Stimulated activated CD8-positive, alpha-beta memory T cell treated with anti-CD3 and anti-CD28 coated beads, Interleukin-4, amount 100 ng/mL, for 48 hours (primary cell): ENCODE results near the gene MAPRE2.
"Not testable (repeated sequence)": the region's sequence is repeated elsewhere in the genome, so short reads cannot be mapped to it uniquely, and the experiment has no call there.

ENCODE experiments used
- DNase-seq: peaks from one replicate; pipeline ENCODE4 v3.0.0-alpha.2; 2020

MAPRE2 gene

GRCh38 chr18:35095983-35096676 is 54.9 kb downstream of the MAPRE2 start:
- DNase-seq: no peak

GRCh38 chr18:35096677-35097011 is 55.4 kb downstream of the MAPRE2 start:
- DNase-seq: no peak

GRCh38 chr18:35097195-35097594 is 56.0 kb downstream of the MAPRE2 start:
- DNase-seq: no peak

- no peak for DNase-seq
These were observed 56.5 kb downstream of the MAPRE2 start for GRCh38 chr18:35097763-35098162.

- DNase-seq: no peak
These were observed 58.7 kb downstream of the MAPRE2 start for GRCh38 chr18:35099911-35100310.

GRCh38 chr18:35104391-35105051 is 63.3 kb downstream of the MAPRE2 start:
- no peak for DNase-seq

GRCh38 chr18:35106013-35106844 is 65.0 kb downstream of the MAPRE2 start:
- no peak for DNase-seq

- DNase-seq: no peak
These were observed 65.6 kb downstream of the MAPRE2 start for GRCh38 chr18:35106845-35107148.

- no peak for DNase-seq
These were observed 66.0 kb downstream of the MAPRE2 start for GRCh38 chr18:35107216-35107615.

GRCh38 chr18:35108088-35108487 is 66.9 kb downstream of the MAPRE2 start:
- DNase-seq: not testable (repeated sequence)

- no peak for DNase-seq
These were observed 68.8 kb downstream of the MAPRE2 start for GRCh38 chr18:35110059-35110458.

- DNase-seq: no peak
These were observed 69.6 kb downstream of the MAPRE2 start for GRCh38 chr18:35110554-35111485.

GRCh38 chr18:35112696-35113095 is 71.5 kb downstream of the MAPRE2 start:
- no peak for DNase-seq

- no peak for DNase-seq
These were observed 73.1 kb downstream of the MAPRE2 start for GRCh38 chr18:35114305-35114704.

GRCh38 chr18:35116784-35117318 is 75.6 kb downstream of the MAPRE2 start:
- DNase-seq: no peak

GRCh38 chr18:35117372-35117771 is 76.2 kb downstream of the MAPRE2 start:
- no peak for DNase-seq

GRCh38 chr18:35117951-35118411 is 76.8 kb downstream of the MAPRE2 start:
- DNase-seq: no peak

- DNase-seq: no peak
These were observed 77.4 kb downstream of the MAPRE2 start for GRCh38 chr18:35118641-35119040.

GRCh38 chr18:35121038-35121437 is 79.8 kb downstream of the MAPRE2 start:
- no peak for DNase-seq

- DNase-seq: no peak
These were observed 80.3 kb downstream of the MAPRE2 start for GRCh38 chr18:35121531-35121930.

- peak; percentile 49 for DNase-seq
These were observed 81.5 kb downstream of the MAPRE2 start for GRCh38 chr18:35122586-35123224.

GRCh38 chr18:35123811-35124210 is 82.6 kb downstream of the MAPRE2 start:
- no peak for DNase-seq
